ENCODE data around the gene PPFIA4.
"Not testable (repeated sequence)": the region's sequence is repeated elsewhere in the genome, so short reads cannot be mapped to it uniquely, and the experiment has no call there.

Gene PPFIA4

GRCh38 chr1:203017692-203018091, 8.6 kb upstream of the PPFIA4 start:
- no peak for DNase-seq

- DNase-seq: not testable (repeated sequence)
Observed at GRCh38 chr1:203022855-203023254, 3.4 kb upstream of the PPFIA4 start.

GRCh38 chr1:203025686-203026030, 633 bp upstream of the PPFIA4 start:
- DNase-seq: no peak

- DNase-seq: no peak
Observed at GRCh38 chr1:203026666-203027663, 674 bp downstream of the PPFIA4 start.

GRCh38 chr1:203028067-203028783, 1.9 kb downstream of the PPFIA4 start:
- DNase-seq: no peak

- DNase-seq: no peak
Observed at GRCh38 chr1:203028784-203029553, 2.7 kb downstream of the PPFIA4 start.

- DNase-seq: no peak
Observed at GRCh38 chr1:203031467-203031866, 5.2 kb downstream of the PPFIA4 start.

GRCh38 chr1:203033287-203033686, 7.0 kb downstream of the PPFIA4 start:
- DNase-seq: no peak

GRCh38 chr1:203033917-203034316, 7.6 kb downstream of the PPFIA4 start:
- DNase-seq: no peak

- DNase-seq: no peak
Observed at GRCh38 chr1:203034422-203035110, 8.3 kb downstream of the PPFIA4 start.

- no peak for DNase-seq
Observed at GRCh38 chr1:203035111-203036000, 9.1 kb downstream of the PPFIA4 start.

- DNase-seq: no peak
Observed at GRCh38 chr1:203036135-203036534, 9.8 kb downstream of the PPFIA4 start.

GRCh38 chr1:203036537-203036936, 10.2 kb downstream of the PPFIA4 start:
- no peak for DNase-seq

GRCh38 chr1:203037509-203038190, 11.4 kb downstream of the PPFIA4 start:
- DNase-seq: no peak

GRCh38 chr1:203038217-203038741, 12.0 kb downstream of the PPFIA4 start:
- DNase-seq: peak; percentile 91

- DNase-seq: peak; percentile 69
Observed at GRCh38 chr1:203038891-203039608, 12.8 kb downstream of the PPFIA4 start.

- no peak for DNase-seq
Observed at GRCh38 chr1:203039609-203040512, 13.6 kb downstream of the PPFIA4 start.

- no peak for DNase-seq
Observed at GRCh38 chr1:203040513-203041275, 14.4 kb downstream of the PPFIA4 start.

Measured in EL (cell line).